Hematopoietic multipotent progenitor cell treated with erythropoietin and hydrocortisone succinate and interleukin-3 and kit ligand, for 4 days (in vitro differentiated cells): ENCODE data around the gene NDEL1.

Experiments
- DNase-seq: peaks from one replicate; pipeline ENCODE4 v3.0.0-alpha.2; 2015

NDEL1 gene

GRCh38 chr17:8480011-8480976 lies 44.6 kb downstream of the NDEL1 start:
- DNase-seq = no peak

- DNase-seq = no peak
Measured at GRCh38 chr17:8481089-8481488, 45.4 kb downstream of the NDEL1 start.

- no peak for DNase-seq
Measured at GRCh38 chr17:8481703-8482102, 46.0 kb downstream of the NDEL1 start.

GRCh38 chr17:8482546-8482945 lies 46.9 kb downstream of the NDEL1 start:
- no peak for DNase-seq

- DNase-seq = no peak
Measured at GRCh38 chr17:8484465-8484864, 48.8 kb downstream of the NDEL1 start.

GRCh38 chr17:8485491-8485890 lies 49.8 kb downstream of the NDEL1 start:
- no peak for DNase-seq

- DNase-seq = no peak
Measured at GRCh38 chr17:8487130-8487645, 51.5 kb downstream of the NDEL1 start.

- DNase-seq = no peak
Measured at GRCh38 chr17:8487743-8488142, 52.1 kb downstream of the NDEL1 start.

GRCh38 chr17:8488491-8488890 lies 52.8 kb downstream of the NDEL1 start:
- no peak for DNase-seq

- DNase-seq = no peak
Measured at GRCh38 chr17:8488901-8489300, 53.2 kb downstream of the NDEL1 start.

GRCh38 chr17:8489841-8490240 lies 54.2 kb downstream of the NDEL1 start:
- DNase-seq = no peak

- DNase-seq = no peak
Measured at GRCh38 chr17:8490256-8491023, 54.8 kb downstream of the NDEL1 start.

GRCh38 chr17:8492121-8492520 lies 56.4 kb downstream of the NDEL1 start:
- DNase-seq = no peak

GRCh38 chr17:8494021-8494420 lies 58.3 kb downstream of the NDEL1 start:
- DNase-seq = no peak

GRCh38 chr17:8494506-8495111 lies 58.9 kb downstream of the NDEL1 start:
- no peak for DNase-seq

- DNase-seq = no peak
Measured at GRCh38 chr17:8496081-8496480, 60.4 kb downstream of the NDEL1 start.

- no peak for DNase-seq
Measured at GRCh38 chr17:8499171-8499570, 63.5 kb downstream of the NDEL1 start.

GRCh38 chr17:8499614-8500013 lies 63.9 kb downstream of the NDEL1 start:
- no peak for DNase-seq

GRCh38 chr17:8500609-8501008 lies 64.9 kb downstream of the NDEL1 start:
- DNase-seq = no peak

GRCh38 chr17:8502126-8502525 lies 66.4 kb downstream of the NDEL1 start:
- no peak for DNase-seq

GRCh38 chr17:8503368-8503767 lies 67.7 kb downstream of the NDEL1 start:
- no peak for DNase-seq

- DNase-seq = no peak
Measured at GRCh38 chr17:8503807-8504206, 68.1 kb downstream of the NDEL1 start.

GRCh38 chr17:8504460-8505207 lies 69.0 kb downstream of the NDEL1 start:
- no peak for DNase-seq
